ENCODE data around the gene FMN2.

GRCh38 chr1:240241278-240241677 lies 149.6 kb downstream of the FMN2 start:
- TF ChIP-seq CTCF (IDR thresholded peaks at IDR 0.05) (no peak), ZFX (IDR thresholded peaks at IDR 0.05; ENCODE audit: borderline replicate concordance) (no peak)
